GM23248 (cell line): ENCODE results near the gene CAPN14. TPM values are rescaled to one million over a fixed set of nuclear protein-coding genes. Genes with fewer than 3 reads are reported as not detected.
"Not testable (repeated sequence)": the region's sequence is repeated elsewhere in the genome, so short reads cannot be mapped to it uniquely, and the experiment has no call there.

ENCODE experiments used
- DNase-seq: peaks from one replicate; pipeline ENCODE4 v3.0.0-alpha.2; 2015
- H2AFZ ChIP-seq: fragments of 200-600 bp; sonication (generic); 2 replicates; pipeline ENCODE4 v1.6.1; 2016; ENCODE audit warnings: antibody characterized with exemption
- H3F3A ChIP-seq: fragments of 200-600 bp; sonication (generic); 2 replicates; pipeline ENCODE4 v1.6.1; 2016; ENCODE audit warnings: mild to moderate bottlenecking, antibody characterized with exemption, mixed run types; ENCODE audit not compliant: insufficient read depth
- H3K27ac ChIP-seq: fragments of 200-600 bp; sonication (generic); 2 replicates; pipeline ENCODE4 v1.5.1; 2016; ENCODE audit warnings: mild to moderate bottlenecking
- H3K27me3 ChIP-seq: fragments of 200-600 bp; sonication (generic); replicated peaks from 2 replicates; pipeline ENCODE4 v1.6.1; 2016; ENCODE audit warnings: mild to moderate bottlenecking; ENCODE audit not compliant: insufficient read depth
- H3K36me3 ChIP-seq: fragments of 200-600 bp; sonication (generic); 2 replicates; pipeline ENCODE4 v1.6.1; 2016; ENCODE audit warnings: low read depth, mild to moderate bottlenecking
- H3K4me1 ChIP-seq: fragments of 200-600 bp; sonication (generic); 2 replicates; pipeline ENCODE4 v1.6.1; 2016; ENCODE audit warnings: mild to moderate bottlenecking; ENCODE audit not compliant: insufficient read depth
- H3K4me2 ChIP-seq: fragments of 200-600 bp; sonication (generic); one replicate; pipeline ENCODE4 v1.6.1; 2016; ENCODE audit warnings: mild to moderate bottlenecking; ENCODE audit not compliant: unreplicated experiment
- H3K4me3 ChIP-seq: fragments of 200-600 bp; sonication (generic); 2 replicates; pipeline ENCODE4 v1.5.1; 2016; ENCODE audit warnings: mild to moderate bottlenecking
- H3K79me2 ChIP-seq: fragments of 200-600 bp; sonication (generic); 2 replicates; pipeline ENCODE4 v1.6.1; 2016; ENCODE audit warnings: mild to moderate bottlenecking; ENCODE audit not compliant: insufficient read depth
- H3K9ac ChIP-seq: fragments of 200-600 bp; sonication (generic); 2 replicates; pipeline ENCODE4 v1.6.1; 2016; ENCODE audit warnings: mild to moderate bottlenecking
- H3K9me2 ChIP-seq: fragments of 200-600 bp; sonication (generic); 2 replicates; pipeline ENCODE4 v1.6.1; 2016; ENCODE audit warnings: mixed run types, mild to moderate bottlenecking, moderate library complexity; ENCODE audit not compliant: insufficient read depth
- H3K9me3 ChIP-seq: fragments of 200-600 bp; sonication (generic); one replicate; pipeline ENCODE4 v1.6.1; 2017; ENCODE audit warnings: low read depth
- H4K20me1 ChIP-seq: fragments of 200-600 bp; sonication (generic); 2 replicates; pipeline ENCODE4 v1.6.0; 2016; ENCODE audit not compliant: insufficient read depth
- EZH2 ChIP-seq: fragments of 200-600 bp; sonication (generic); IDR thresholded peaks from 2 replicates; pipeline ENCODE4 v1.6.1; 2018; ENCODE audit warnings: antibody characterized with exemption, mild to moderate bottlenecking; ENCODE audit not compliant: insufficient read depth, poor library complexity, severe bottlenecking
- EZH2phosphoT487 ChIP-seq: fragments of 200-600 bp; sonication (generic); IDR thresholded peaks from 2 replicates; pipeline ENCODE4 v1.6.1; 2018; ENCODE audit warnings: antibody characterized with exemption, moderate library complexity, mild to moderate bottlenecking, low read depth; ENCODE audit not compliant: insufficient read depth
- WGBS, 2 experiments: methylation state at CpG; one replicate each; pipeline ENCODE4 v1.1.6; 2015 to 2017; ENCODE audit warnings: low lambda C conversion rate in 2 of 2, low coverage in 1 of 2; ENCODE audit errors: missing lambda C conversion rate in 2 of 2; 5-methylcytosine and 5-hydroxymethylcytosine counted together
- in situ Hi-C: fragments of 300-500 bp; cut with MboI; formaldehyde crosslinking; loops from 2 replicates; pipeline ENCODE4 v1.15.0; 2020
- polyA plus RNA-seq: library from polyadenylated mRNA; unstranded; fragments of >200 nt; fragmentation: Nextera tagmentation; extraction: Ambion mirVana; gene quantifications from 2 replicates; pipeline ENCODE4 v1.2.1, GENCODE V29; 2016
- total RNA-seq: library from RNA; depleted of rRNA; stranded (reverse); fragments of >200 nt; shearing (Covaris generic); gene quantifications from 2 replicates; pipeline ENCODE4 v1.2.3, GENCODE V29; 2014

The CAPN14 gene
- total and polyA plus RNA-seq, 2 experiments from 2014 or later, result 0.11 TPM; not detected in 1

DNA sequence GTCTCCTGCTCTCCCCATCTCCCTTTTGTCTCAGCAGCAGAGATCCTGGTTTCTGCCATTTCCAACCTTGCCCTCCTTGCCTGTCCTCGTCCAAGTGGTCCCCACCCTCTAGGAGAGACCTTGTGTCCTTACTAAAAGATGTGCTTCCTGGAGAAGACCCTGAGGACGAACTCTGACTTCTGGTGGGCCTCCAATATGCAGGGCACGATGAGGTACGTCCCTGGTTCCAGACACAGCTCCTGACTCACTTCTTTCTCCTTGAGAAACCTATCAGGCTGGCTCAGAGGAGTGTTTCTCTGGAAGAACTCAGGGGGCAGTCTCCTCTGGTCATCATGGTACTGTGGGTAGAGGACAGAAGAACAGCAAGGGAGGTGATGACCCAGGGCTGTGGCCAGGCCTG is 28.2 kb downstream of the CAPN14 start:
- Histone ChIP-seq H3K27me3 (peaks cover 22% of the 10 kb centered on the region), H3K9ac (no peak overlapping the region), H4K20me1 (no peaks in the 10 kb centered on the region), H3F3A (no peaks in the 10 kb centered on the region), H3K79me2 (no peaks in the 10 kb centered on the region), H3K36me3 (no peaks in the 10 kb centered on the region), H3K4me1 (no peaks in the 10 kb centered on the region), H3K4me2 (no peak overlapping the region), H3K9me3 (no peaks in the 10 kb centered on the region), H3K27ac (no peak overlapping the region), H3K4me3 (no peak overlapping the region), H2AFZ (no peak overlapping the region), H3K9me2 (no peaks in the 10 kb centered on the region)
- TF ChIP-seq EZH2, result no peak
- TF ChIP-seq EZH2phosphoT487, result no peak
- DNase-seq, result no peak
- in situ Hi-C loops, result no loop called here
- 38 to 39% methylated on average over 4 of the region's 4 CpGs for WGBS, 2 experiments

DNA sequence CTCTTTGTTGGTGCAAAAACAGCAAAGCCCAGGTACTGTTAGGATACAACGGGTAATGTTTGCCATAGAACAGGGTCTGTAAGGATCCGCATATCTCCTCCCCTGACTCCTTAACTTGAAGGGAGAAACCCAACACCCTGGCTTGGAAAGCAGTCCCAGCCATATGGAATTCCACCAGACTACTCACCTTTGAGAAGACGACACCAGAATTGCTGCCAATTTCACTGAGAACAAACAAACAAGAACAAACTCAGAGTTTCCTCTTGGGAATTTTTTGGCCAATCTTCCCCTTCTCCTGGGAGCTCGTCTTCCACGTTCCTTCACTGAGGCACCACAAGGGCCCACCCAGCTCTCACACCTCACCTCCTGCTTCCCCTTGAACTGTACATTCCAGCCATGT is 29.2 kb downstream of the CAPN14 start:
- no peak for TF ChIP-seq EZH2phosphoT487
- TF ChIP-seq EZH2, result no peak
- Histone ChIP-seq H3K79me2 (no peaks in the 10 kb centered on the region), H3K27ac (no peak overlapping the region), H2AFZ (no peak overlapping the region), H3K9me2 (no peaks in the 10 kb centered on the region), H3K9me3 (no peaks in the 10 kb centered on the region), H3F3A (no peaks in the 10 kb centered on the region), H3K4me2 (no peak overlapping the region), H3K36me3 (no peaks in the 10 kb centered on the region), H3K9ac (no peak overlapping the region), H3K4me3 (no peak overlapping the region), H4K20me1 (no peaks in the 10 kb centered on the region), H3K4me1 (no peaks in the 10 kb centered on the region), H3K27me3 (peaks cover 22% of the 10 kb centered on the region)
- WGBS, 2 experiments, result 57 to 64% methylated on average over 5 of the region's 5 CpGs
- in situ Hi-C loops, result no loop called here
- DNase-seq, result no peak

DNA sequence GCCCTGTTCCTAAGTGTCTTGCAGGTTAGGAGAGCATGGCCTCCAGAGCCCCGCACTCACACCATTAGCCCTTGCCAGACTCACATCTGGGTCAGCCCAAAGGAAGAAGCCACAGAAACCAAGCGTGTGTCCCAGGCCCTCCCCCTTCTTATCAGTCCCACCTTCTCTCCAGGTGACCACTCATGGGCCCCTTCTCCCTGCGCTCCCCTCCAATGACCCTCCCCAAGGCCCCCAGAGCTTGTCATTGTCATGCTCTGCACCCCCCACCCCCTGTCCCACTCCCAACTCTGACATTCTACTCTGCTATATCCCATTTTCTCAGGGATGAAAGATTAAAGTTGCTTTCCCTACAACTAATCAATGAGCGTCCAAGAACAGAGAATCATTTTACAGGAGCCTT is 30.1 kb downstream of the CAPN14 start:
- no peak overlapping the region for H3K4me2 ChIP-seq
- WGBS, 2 experiments, result 57 to 66% methylated on average over 3 to 4 of the region's 4 CpGs

DNA sequence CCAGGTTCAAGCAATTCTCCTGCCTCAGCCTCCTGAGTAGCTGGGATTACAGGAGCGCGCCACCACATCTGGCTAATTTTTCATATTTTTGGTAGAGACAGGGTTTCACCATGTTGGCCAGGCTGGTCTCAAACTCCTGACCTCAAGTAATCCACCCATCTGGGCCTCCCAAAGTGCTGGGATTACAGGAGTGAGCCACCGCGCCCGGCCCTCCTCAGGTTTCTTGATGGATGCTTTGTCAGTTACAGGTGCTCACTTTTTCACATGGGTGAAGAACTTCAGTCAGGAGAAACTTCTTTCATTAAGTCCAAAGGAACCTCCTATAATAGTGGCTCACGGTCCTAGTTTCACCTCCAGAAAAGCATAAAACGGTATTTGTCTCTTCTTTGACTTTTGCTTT is 33.3 kb downstream of the CAPN14 start:
- WGBS, 2 experiments, result 77% methylated on average over 7 of the region's 7 CpGs
- peaks cover 22% of the 10 kb centered on the region for H3K27me3 ChIP-seq
- H3K4me1 ChIP-seq, H3K4me3 ChIP-seq, H3K9ac ChIP-seq, H3K27ac ChIP-seq, H3K4me2 ChIP-seq, H2AFZ ChIP-seq, H3K36me3 ChIP-seq, in situ Hi-C loops, H3K9me2 ChIP-seq, H3K9me3 ChIP-seq, H4K20me1 ChIP-seq, H3K79me2 ChIP-seq, H3F3A ChIP-seq, DNase-seq: not testable (repeated sequence)

More for the DNA sequence above, 30.1 kb downstream of the CAPN14 start:
- no peaks in the 10 kb centered on the region for H3F3A ChIP-seq
- no peaks in the 10 kb centered on the region for H3K36me3 ChIP-seq
- TF ChIP-seq EZH2 (no peak), EZH2phosphoT487 (no peak)
- H3K9ac ChIP-seq, result no peak overlapping the region
- H3K9me3 ChIP-seq, result no peaks in the 10 kb centered on the region
- H3K27me3 ChIP-seq, result peaks cover 22% of the 10 kb centered on the region
- no peaks in the 10 kb centered on the region for H3K9me2 ChIP-seq
- in situ Hi-C loops, result no loop called here
- H3K4me1 ChIP-seq, result no peaks in the 10 kb centered on the region
- no peak overlapping the region for H3K4me3 ChIP-seq
- no peak overlapping the region for H3K27ac ChIP-seq
- no peaks in the 10 kb centered on the region for H3K79me2 ChIP-seq
- H2AFZ ChIP-seq, result no peak overlapping the region
- H4K20me1 ChIP-seq, result no peaks in the 10 kb centered on the region
- DNase-seq, result no peak

DNA sequence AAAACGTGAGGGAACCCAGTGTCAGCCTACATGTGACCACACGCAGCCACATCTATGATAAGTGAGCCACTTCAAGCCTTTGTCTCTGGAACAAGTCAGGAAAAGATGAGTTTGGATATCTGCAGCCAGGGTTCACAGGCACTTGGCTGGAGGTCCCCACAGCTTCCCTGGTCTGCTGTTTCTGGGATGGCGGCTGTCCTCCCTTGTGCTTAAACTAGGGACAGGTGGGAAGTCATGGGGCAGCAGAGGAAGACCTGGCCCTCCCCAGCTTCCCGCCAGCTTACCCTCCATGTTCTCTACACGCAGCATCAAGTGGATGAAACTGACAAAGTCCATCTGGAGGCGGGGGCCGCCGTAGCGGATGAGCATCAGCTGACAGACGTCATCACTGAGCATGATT is 40.6 kb downstream of the CAPN14 start:
- no peak overlapping the region for H3K4me3 ChIP-seq

More for the DNA sequence above, 40.6 kb downstream of the CAPN14 start:
- in situ Hi-C loops, result no loop called here
- Histone ChIP-seq H3K9ac (no peak overlapping the region), H3K27ac (no peak overlapping the region), H3F3A (no peaks in the 10 kb centered on the region), H2AFZ (no peak overlapping the region), H3K79me2 (no peaks in the 10 kb centered on the region), H3K36me3 (no peaks in the 10 kb centered on the region), H3K9me3 (no peaks in the 10 kb centered on the region), H3K9me2 (no peaks in the 10 kb centered on the region), H3K4me1 (no peaks in the 10 kb centered on the region), H3K27me3 (no peaks in the 10 kb centered on the region; the same call in 1 of the 2 replicates), H4K20me1 (no peaks in the 10 kb centered on the region), H3K4me2 (no peak overlapping the region)
- 66 to 67% methylated on average over 10 of the region's 10 CpGs for WGBS, 2 experiments
- TF ChIP-seq EZH2 (no peak), EZH2phosphoT487 (no peak)
- no peak for DNase-seq
